ENCODE results near the gene SUGCT.

Gene SUGCT

DNA sequence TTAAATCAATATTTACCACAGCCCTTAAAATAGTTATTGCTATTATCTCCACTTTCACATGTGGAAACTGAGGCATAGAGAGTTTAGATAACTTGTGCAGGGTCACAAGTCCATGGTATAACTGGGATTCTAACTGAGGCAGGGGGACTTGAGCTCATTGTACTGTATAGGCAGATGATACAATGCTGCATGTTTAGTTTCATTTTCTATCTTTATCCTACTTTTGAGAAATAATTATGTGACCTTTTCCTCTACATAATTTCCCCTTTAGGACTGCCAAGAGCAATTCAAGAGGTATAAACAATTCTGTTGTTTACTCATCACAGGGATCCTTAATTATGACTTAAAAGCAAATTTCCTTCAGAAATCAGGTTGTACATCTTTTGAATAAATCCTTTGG lies 193.1 kb downstream of the SUGCT start:
- H3K36me3 Mint-ChIP-seq (ENCODE audit: low read depth) = no peaks in the 10 kb centered on the region
- TF ChIP-seq, protein P1, sequence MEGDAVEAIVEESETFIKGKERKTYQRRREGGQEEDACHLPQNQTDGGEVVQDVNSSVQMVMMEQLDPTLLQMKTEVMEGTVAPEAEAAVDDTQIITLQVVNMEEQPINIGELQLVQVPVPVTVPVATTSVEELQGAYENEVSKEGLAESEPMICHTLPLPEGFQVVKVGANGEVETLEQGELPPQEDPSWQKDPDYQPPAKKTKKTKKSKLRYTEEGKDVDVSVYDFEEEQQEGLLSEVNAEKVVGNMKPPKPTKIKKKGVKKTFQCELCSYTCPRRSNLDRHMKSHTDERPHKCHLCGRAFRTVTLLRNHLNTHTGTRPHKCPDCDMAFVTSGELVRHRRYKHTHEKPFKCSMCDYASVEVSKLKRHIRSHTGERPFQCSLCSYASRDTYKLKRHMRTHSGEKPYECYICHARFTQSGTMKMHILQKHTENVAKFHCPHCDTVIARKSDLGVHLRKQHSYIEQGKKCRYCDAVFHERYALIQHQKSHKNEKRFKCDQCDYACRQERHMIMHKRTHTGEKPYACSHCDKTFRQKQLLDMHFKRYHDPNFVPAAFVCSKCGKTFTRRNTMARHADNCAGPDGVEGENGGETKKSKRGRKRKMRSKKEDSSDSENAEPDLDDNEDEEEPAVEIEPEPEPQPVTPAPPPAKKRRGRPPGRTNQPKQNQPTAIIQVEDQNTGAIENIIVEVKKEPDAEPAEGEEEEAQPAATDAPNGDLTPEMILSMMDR (IDR thresholded peaks at IDR 0.05; ENCODE audit: unreplicated experiment in 3 of 3) = no peak
- H3K27ac Mint-ChIP-seq = peak overlapping the region in 2 of 3 experiments; percentile 20 to 46
- no peak overlapping the region for H3K4me3 Mint-ChIP-seq
- H3K9me3 Mint-ChIP-seq = no peaks in the 10 kb centered on the region
- H3K4me1 Mint-ChIP-seq = peaks cover 18% of the 10 kb centered on the region
- no peaks in the 10 kb centered on the region for H3K27me3 Mint-ChIP-seq (ENCODE audit: low read depth)

DNA sequence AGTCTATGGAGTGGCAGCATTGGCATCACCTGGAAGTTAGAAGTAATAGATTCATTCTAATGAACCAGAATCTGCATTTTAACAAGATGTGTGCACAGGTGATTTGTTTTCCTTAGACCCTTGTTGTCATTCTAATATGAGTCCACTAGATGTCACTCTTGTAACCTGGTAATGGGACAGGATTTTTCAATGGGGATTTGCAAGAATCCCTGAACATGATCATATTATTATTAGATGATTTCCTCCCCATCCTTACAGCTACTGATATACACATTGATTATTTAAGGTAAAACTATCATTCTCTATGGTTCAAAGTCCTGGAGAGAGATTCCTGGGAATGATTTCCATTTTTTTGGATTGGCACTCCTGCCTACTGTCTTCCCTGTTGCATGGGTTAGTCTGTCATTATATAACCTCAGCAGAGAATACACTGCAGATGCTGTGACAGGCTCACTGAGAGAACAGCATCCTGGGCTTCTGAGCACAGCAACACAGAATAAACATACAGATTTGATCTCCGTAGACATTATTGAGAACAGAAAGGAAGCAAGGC lies 194.9 kb downstream of the SUGCT start:
- TF ChIP-seq, protein P1 (IDR thresholded peaks at IDR 0.05; ENCODE audit: unreplicated experiment in 3 of 3) = peak; percentile 77 to 88 (median 79)
- H3K9me3 Mint-ChIP-seq = peaks cover 3% of the 10 kb centered on the region
- no peaks in the 10 kb centered on the region for H3K27me3 Mint-ChIP-seq (ENCODE audit: low read depth)
- peaks cover 15% of the 10 kb centered on the region for H3K4me1 Mint-ChIP-seq
- H3K4me3 Mint-ChIP-seq = no peak overlapping the region
- peak overlapping the region; percentile 11 to 69 (median 50) for H3K27ac Mint-ChIP-seq
- H3K36me3 Mint-ChIP-seq (ENCODE audit: low read depth) = no peaks in the 10 kb centered on the region

DNA sequence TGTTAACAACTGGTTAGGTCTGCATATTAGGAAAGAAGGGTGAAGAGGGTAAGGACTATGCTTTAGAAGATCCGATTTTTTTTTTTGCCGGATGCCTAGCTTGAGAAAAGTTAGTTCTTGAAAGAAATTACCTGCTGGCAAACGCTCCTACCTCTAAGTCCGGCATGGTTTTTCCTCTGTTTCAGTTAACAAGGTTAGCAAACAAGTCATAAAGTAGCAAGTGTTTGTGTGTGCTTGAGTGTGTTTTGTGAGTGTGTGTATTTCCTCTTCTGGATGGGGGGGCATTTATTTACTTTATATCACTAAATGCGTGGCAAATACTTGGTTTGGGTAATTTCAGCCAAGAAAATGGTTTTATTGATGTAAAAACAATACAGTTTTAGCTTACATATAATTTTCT lies 195.6 kb downstream of the SUGCT start:
- H3K27me3 Mint-ChIP-seq (ENCODE audit: low read depth) = no peaks in the 10 kb centered on the region
- TF ChIP-seq, protein P1 (IDR thresholded peaks at IDR 0.05; ENCODE audit: unreplicated experiment in 3 of 3) = no peak
- H3K27ac Mint-ChIP-seq = peak overlapping the region; percentile 11 to 69 (median 50)
- peaks cover 9% of the 10 kb centered on the region for H3K4me1 Mint-ChIP-seq
- H3K36me3 Mint-ChIP-seq (ENCODE audit: low read depth) = no peaks in the 10 kb centered on the region
- H3K4me3 Mint-ChIP-seq = no peak overlapping the region
- H3K9me3 Mint-ChIP-seq = peaks cover 3% of the 10 kb centered on the region

GRCh38 chr7:40331915-40332314 lies 197.1 kb downstream of the SUGCT start:
- peaks cover 9% of the 10 kb centered on the region for H3K4me1 Mint-ChIP-seq
- peaks cover 13% of the 10 kb centered on the region for H3K9me3 Mint-ChIP-seq
- no peaks in the 10 kb centered on the region for H3K36me3 Mint-ChIP-seq (ENCODE audit: low read depth)
- TF ChIP-seq, protein P1 (IDR thresholded peaks at IDR 0.05; ENCODE audit: unreplicated experiment in 3 of 3) = no peak
- H3K27ac Mint-ChIP-seq = no peak overlapping the region
- H3K4me3 Mint-ChIP-seq = no peak overlapping the region
- H3K27me3 Mint-ChIP-seq (ENCODE audit: low read depth) = no peaks in the 10 kb centered on the region

- H3K27me3 Mint-ChIP-seq (ENCODE audit: low read depth) = no peaks in the 10 kb centered on the region
- TF ChIP-seq, protein P1 (IDR thresholded peaks at IDR 0.05; ENCODE audit: unreplicated experiment in 3 of 3) = no peak
- peaks cover 19% of the 10 kb centered on the region for H3K9me3 Mint-ChIP-seq
- H3K4me3 Mint-ChIP-seq = no peak overlapping the region
- peaks cover 9% of the 10 kb centered on the region for H3K4me1 Mint-ChIP-seq
- H3K27ac Mint-ChIP-seq = no peak overlapping the region
- no peaks in the 10 kb centered on the region for H3K36me3 Mint-ChIP-seq (ENCODE audit: low read depth)
Observed at GRCh38 chr7:40332516-40332915, 197.7 kb downstream of the SUGCT start.

DNA sequence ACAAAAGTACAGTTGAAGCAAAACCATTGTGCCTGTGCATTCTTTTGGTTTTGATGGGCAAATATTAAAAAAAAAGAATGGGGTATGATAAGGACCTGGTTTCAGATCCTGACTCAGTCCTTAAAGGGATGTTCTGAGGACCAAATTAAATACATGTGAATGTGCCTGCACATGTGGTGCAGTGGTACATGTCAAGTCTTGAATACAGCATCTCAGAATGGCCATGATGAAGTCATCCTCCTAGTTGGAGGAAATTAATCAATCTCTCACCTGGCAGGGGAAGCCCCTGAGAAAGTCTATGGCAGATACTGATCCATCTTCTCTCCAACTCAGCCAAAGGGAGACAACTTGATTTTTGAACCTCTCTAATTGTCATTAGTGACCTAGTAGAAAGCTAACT lies 207.0 kb downstream of the SUGCT start:
- peaks cover 32% of the 10 kb centered on the region for H3K9me3 Mint-ChIP-seq
- H3K27ac Mint-ChIP-seq = no peak overlapping the region
- H3K4me3 Mint-ChIP-seq = no peak overlapping the region
- H3K27me3 Mint-ChIP-seq (ENCODE audit: low read depth) = no peaks in the 10 kb centered on the region
- H3K36me3 Mint-ChIP-seq (ENCODE audit: low read depth) = peaks cover 5% of the 10 kb centered on the region
- TF ChIP-seq, protein P1 (IDR thresholded peaks at IDR 0.05; ENCODE audit: unreplicated experiment in 3 of 3) = no peak
- no peaks in the 10 kb centered on the region for H3K4me1 Mint-ChIP-seq
